GM19238 (cell line): ENCODE results near the gene CCDC81.
"Not testable (repeated sequence)": the region's sequence is repeated elsewhere in the genome, so short reads cannot be mapped to it uniquely, and the experiment has no call there.

ENCODE experiments used
- DNase-seq: peaks from one replicate; pipeline ENCODE4 v3.0.0; 2011; ENCODE audit warnings: low spot score; ENCODE audit not compliant: insufficient read length

Gene CCDC81

DNA sequence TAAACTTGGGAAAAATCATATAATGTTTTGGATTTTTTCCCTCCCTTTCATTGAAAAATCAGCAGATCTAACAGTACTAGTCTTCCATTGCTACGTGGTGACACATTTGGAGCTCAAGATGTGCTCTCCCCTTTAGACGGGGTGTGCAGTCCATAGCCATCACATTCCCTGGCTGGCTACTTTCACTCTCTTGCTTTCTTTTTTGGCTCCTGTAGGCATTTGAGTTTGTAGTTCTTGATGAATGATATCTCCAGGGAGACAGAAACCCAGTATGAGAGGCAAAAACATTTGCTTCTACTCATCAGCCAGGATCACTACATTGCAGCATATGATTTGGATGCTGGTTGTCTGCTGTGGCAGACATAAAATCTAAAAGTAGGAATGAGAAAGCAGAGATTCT is 12.1 kb downstream of the CCDC81 start:
- no peak for DNase-seq

DNA sequence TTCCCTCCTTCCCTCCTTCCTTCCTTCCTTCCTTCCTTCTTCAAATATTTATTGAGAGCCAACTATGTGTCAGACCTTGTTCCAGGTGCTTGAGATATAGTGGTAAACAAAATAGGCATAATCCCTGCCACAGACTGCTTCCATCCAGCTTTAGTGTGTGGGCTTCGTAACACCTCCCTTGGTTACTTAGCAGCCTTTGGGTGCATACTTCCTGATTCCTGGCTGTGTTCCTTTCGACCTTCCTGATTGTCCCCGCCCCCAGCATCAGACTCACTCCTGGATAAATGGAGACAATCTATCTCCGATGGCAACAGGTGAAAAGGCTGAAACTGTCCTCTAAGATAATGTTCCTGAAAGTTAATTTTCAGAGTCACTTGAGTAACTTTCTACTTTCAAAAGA is 13.5 kb downstream of the CCDC81 start:
- no peak for DNase-seq

DNA sequence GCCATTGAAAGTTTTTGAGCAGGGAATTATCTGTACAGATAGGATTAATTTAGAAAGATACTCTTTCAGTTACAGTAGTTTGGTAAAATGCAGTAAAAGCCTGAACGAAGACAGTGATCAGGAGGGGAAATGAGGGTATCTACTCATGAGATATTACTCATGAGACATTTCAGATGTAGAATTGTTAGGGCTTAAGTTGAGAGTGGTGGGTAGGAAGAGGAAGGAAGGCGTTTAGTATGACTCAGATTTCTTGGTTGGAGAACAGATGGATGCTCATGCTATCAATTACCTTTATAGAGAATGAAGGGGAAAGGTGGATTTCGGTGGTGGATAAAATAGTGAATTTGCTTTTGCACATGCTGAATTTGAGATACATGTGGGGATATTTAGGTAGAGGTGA is 15.8 kb downstream of the CCDC81 start:
- no peak for DNase-seq

DNA sequence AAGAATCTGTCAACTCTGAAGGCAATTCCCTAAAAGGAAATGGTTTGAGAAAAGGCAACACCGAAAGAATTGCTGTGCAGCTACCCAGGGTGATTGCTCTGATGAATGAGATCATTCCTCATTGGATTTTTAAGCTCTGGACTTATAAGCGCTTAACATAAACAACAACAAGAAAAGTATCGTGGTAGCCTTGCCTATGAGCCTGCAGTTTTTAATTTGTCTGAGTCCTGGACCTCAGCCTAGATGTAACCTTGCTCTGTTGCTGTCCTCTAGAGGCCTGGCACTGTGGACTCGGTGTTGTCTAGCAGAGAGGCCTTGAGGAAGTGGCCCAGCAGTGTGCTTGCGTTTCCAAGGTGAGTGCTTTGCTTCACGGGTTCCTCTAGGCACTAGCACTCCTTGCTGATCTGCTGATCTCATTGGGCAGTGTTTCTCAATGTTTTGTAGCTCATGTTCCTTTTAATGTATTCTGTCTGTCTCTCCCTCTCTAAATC is 20.4 kb downstream of the CCDC81 start:
- DNase-seq = no peak

GRCh38 chr11:86396396-86396795 is 21.7 kb downstream of the CCDC81 start:
- DNase-seq = no peak

- no peak for DNase-seq
These were observed 22.7 kb downstream of the CCDC81 start for GRCh38 chr11:86397351-86397750.

GRCh38 chr11:86398106-86398505 is 23.4 kb downstream of the CCDC81 start:
- DNase-seq = no peak

DNA sequence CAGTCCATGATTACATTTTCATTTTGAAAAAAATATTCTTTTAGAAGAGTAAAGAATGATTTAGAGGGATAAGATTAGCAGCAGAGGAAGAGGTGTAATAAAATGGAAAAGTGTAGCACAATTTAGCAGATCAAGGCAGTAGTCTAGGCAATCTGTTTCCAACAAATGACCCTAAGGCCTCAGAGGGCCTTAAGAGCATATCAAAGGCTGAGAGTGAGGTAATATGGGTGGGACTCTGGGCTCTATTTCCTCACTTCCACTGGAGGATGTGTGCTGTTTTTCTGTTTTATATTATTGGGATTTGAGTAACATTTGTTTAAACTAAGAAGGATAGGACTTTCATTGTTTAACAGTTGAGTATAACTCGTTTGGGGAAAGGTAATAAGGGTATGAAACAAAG is 28.8 kb downstream of the CCDC81 start:
- DNase-seq = no peak

GRCh38 chr11:86408845-86409244 is 34.2 kb downstream of the CCDC81 start:
- no peak for DNase-seq

- no peak for DNase-seq
These were observed 39.3 kb downstream of the CCDC81 start for GRCh38 chr11:86414032-86414431.

GRCh38 chr11:86415026-86415425 is 40.3 kb downstream of the CCDC81 start:
- no peak for DNase-seq

DNA sequence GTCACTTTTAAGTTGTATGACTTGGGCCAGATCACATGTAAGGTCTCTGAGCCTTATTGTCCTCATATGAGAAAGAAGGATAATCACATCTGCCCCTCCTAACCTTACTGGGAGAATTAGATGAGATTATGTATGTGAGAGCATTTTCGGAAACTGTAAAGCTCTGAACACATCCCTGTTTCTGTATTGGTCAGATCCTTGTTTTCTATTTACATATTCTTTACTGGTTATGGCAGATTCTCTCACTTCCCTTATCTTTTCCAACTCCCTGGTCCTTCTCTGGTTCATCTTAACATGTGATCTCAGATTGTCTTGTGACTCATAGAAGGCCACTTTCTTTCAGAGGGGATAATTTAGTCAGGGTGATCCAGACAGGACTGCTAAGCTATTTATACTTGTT is 41.8 kb downstream of the CCDC81 start:
- DNase-seq = no peak

DNA sequence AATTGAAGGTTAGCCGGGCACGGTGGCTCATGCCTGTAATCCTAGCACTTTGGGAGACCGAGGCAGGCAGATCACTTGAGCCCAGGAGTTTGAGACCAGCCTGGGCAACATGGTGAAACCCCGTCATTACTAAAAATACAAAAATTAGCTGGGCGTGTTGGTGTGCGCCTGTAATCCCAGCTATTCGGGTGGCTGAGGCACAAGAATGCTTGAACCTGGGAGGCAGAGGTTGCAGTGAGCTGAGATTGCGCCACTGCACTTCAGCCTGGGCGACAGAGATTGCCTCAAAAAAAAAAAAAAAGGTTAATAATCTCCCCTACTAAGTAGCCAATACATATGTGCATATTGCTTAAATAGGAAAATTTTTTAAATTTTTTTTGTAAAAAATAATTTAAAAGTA is 42.3 kb downstream of the CCDC81 start:
- not testable (repeated sequence) for DNase-seq

- DNase-seq = no peak
These were observed 43.4 kb downstream of the CCDC81 start for GRCh38 chr11:86418106-86418505.

DNA sequence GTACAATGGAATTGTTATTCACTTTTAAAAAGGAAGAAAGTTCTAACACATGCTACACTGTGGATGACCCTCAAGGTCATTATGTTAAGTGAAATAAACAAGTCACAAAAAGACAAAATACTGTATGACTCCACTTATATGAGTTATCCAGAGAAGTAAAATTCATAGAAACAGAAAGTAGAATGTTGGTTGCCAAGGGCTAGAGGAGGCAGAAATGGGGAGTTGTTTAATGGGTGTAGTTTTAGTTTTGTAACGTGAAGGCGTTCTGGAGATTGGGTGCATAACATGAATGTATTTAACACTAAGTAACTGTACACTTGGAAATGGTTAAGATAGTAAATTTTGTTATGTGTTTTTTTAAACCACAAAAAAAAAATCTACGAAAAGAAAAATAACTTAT is 43.8 kb downstream of the CCDC81 start:
- no peak for DNase-seq

- no peak for DNase-seq
These were observed 44.2 kb downstream of the CCDC81 start for GRCh38 chr11:86418917-86419316.

- no peak for DNase-seq
These were observed 47.3 kb downstream of the CCDC81 start for GRCh38 chr11:86421946-86422345.

- no peak for DNase-seq
These were observed 47.7 kb downstream of the CCDC81 start for GRCh38 chr11:86422371-86422770.

DNA sequence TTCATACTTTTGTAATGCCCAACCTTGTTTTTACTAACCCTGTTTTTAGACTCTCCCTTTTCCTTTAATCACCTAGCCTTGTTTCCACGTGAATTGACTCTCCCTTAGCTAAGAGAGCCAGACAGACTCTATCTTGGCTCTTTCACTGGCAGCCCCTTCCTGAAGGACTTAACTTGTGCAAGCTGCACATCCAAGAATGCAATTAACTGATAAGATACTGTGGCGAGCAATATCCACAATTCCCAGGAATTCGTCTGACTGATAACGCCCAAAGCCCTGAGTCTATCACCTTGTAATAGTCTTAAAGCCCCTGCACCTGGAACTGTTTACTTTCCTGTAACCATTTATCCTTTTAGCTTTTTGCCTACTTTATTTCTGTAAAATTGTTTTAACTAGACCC is 48.8 kb downstream of the CCDC81 start:
- DNase-seq = not testable (repeated sequence)

GRCh38 chr11:86427441-86427840 is 52.8 kb downstream of the CCDC81 start:
- DNase-seq = no peak

DNA sequence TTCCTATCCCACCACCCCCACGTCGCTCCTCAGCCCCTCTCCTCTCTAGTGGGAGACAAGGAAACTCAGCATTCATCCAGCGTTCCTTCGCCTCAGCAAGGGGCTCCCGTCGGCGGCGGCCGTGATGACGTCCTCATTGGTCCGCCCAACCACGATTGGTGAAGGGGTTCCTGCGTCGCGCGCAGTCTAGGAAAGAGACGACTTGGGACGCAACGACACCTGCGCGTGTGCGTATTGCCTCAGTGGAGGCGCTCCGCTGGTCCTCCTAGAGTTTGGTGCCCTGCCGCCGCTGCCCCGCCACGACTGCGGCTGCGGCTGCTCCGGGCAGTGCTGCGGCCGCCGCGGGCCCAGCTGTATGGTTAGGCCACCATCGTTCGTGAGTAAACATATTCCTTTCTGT is 56.6 kb downstream of the CCDC81 start:
- no peak for DNase-seq

GRCh38 chr11:86433361-86434095 is 58.8 kb downstream of the CCDC81 start:
- DNase-seq = not testable (repeated sequence)

- DNase-seq = no peak
These were observed 61.0 kb downstream of the CCDC81 start for GRCh38 chr11:86435711-86436110.

GRCh38 chr11:86438685-86439084 is 64.0 kb downstream of the CCDC81 start:
- no peak for DNase-seq
